HEK293 (cell line): ENCODE data around the gene STRN.
"Not testable (repeated sequence)": the region's sequence is repeated elsewhere in the genome, so short reads cannot be mapped to it uniquely, and the experiment has no call there.

ENCODE experiments used
- CTCF ChIA-PET: fragments of 350-600 bp; formaldehyde crosslinking; extraction: SDS; loops from one replicate; lab custom pipeline; 2021; ENCODE audit warnings: antibody characterized with exemption; lab: Yijun Ruan, JAX
- POLR2A ChIA-PET: fragments of 300-600 bp; formaldehyde crosslinking; extraction: SDS; loops from one replicate; lab custom pipeline; 2020; ENCODE audit warnings: antibody characterized with exemption, inconsistent platforms; lab: Yijun Ruan, JAX
- H3K27ac ChIP-seq: fragments of 200-500 bp; sonication (Bioruptor generic); 2 replicates; pipeline ENCODE4 v1.5.1; 2014; ENCODE audit warnings: low read depth, low read length, control low read depth, inconsistent platforms; ENCODE audit errors: extremely low read depth
- H3K36me3 ChIP-seq, 2 experiments: fragments of 200-500 bp in 1 of 2; sonication (Bioruptor generic) in 1 of 2; 1 replicate in 1 of 2; 2 replicates in 1 of 2; pipeline ENCODE4 v1.5.1; 2014 to 2017; ENCODE audit warnings: inconsistent platforms in 2 of 2, low read length in 2 of 2; ENCODE audit not compliant: control insufficient read depth in 2 of 2, insufficient read depth in 1 of 2
- H3K4me1 ChIP-seq: fragments of 200-500 bp; sonication (Bioruptor generic); 2 replicates; pipeline ENCODE4 v1.5.1; 2014; ENCODE audit warnings: mild to moderate bottlenecking, low read length, inconsistent platforms; ENCODE audit not compliant: control insufficient read depth, insufficient read depth
- H3K4me3 ChIP-seq: 2 replicates; pipeline ENCODE4 v1.5.1; 2011; ENCODE audit warnings: low read depth, mild to moderate bottlenecking, control low read depth, low read length, moderate library complexity
- H3K9me3 ChIP-seq: fragments of 200-500 bp; sonication (Bioruptor generic); 2 replicates; pipeline ENCODE4 v1.5.1; 2014; ENCODE audit warnings: low read depth, low read length, inconsistent platforms; ENCODE audit not compliant: control insufficient read depth, insufficient read depth
- GLIS2 ChIP-seq: fragments of 450-650 bp; formaldehyde crosslinking; IDR thresholded peaks from 2 replicates; pipeline ENCODE4 v1.5.1; 2016; ENCODE audit warnings: missing biosample characterization, missing genetic modification characterization
- KLF7 ChIP-seq: fragments of 450-650 bp; formaldehyde crosslinking; IDR thresholded peaks from 2 replicates; pipeline ENCODE4 v1.5.1; 2016; ENCODE audit warnings: missing biosample characterization, missing genetic modification characterization, borderline replicate concordance
- PRDM1 ChIP-seq: fragments of 450-650 bp; formaldehyde crosslinking; IDR thresholded peaks from 2 replicates; pipeline ENCODE4; 2016; ENCODE audit warnings: missing biosample characterization, missing genetic modification characterization
- SETDB1 ChIP-seq: IDR thresholded peaks from one replicate; pipeline ENCODE4 v1.6.1; 2017; ENCODE audit warnings: mild to moderate bottlenecking, low read length, moderate library complexity, mixed read lengths; ENCODE audit not compliant: insufficient read length
- SP2 ChIP-seq: fragments of 450-650 bp; formaldehyde crosslinking; IDR thresholded peaks from 2 replicates; pipeline ENCODE4 v1.5.1; 2016; ENCODE audit warnings: missing biosample characterization, missing genetic modification characterization
- SP7 ChIP-seq: fragments of 450-650 bp; formaldehyde crosslinking; IDR thresholded peaks from 2 replicates; pipeline ENCODE4 v1.5.1; 2016; ENCODE audit warnings: missing biosample characterization, missing genetic modification characterization
- ZNF10 ChIP-seq: fragments of 450-650 bp; formaldehyde crosslinking; IDR thresholded peaks from 2 replicates; pipeline ENCODE4 v1.5.1; 2017; ENCODE audit warnings: missing biosample characterization, missing genetic modification characterization
- ZNF121 ChIP-seq: fragments of 450-650 bp; formaldehyde crosslinking; IDR thresholded peaks from 2 replicates; pipeline ENCODE4 v1.5.1; 2016; ENCODE audit warnings: missing biosample characterization, missing genetic modification characterization
- ZNF133 ChIP-seq: fragments of 450-650 bp; formaldehyde crosslinking; IDR thresholded peaks from 2 replicates; pipeline ENCODE4 v1.5.1; 2016; ENCODE audit warnings: missing biosample characterization, missing genetic modification characterization
- ZNF202 ChIP-seq: fragments of 450-650 bp; formaldehyde crosslinking; IDR thresholded peaks from 2 replicates; pipeline ENCODE4 v1.5.1; 2016; ENCODE audit warnings: missing biosample characterization, missing genetic modification characterization, borderline replicate concordance
- ZNF248 ChIP-seq: fragments of 450-650 bp; formaldehyde crosslinking; IDR thresholded peaks from 2 replicates; pipeline ENCODE4 v1.5.1; 2017; ENCODE audit warnings: missing biosample characterization, missing genetic modification characterization
- ZNF341 ChIP-seq: fragments of 450-650 bp; formaldehyde crosslinking; IDR thresholded peaks from 2 replicates; pipeline ENCODE4; 2016; ENCODE audit warnings: low read depth, missing biosample characterization, missing genetic modification characterization
- ZNF354C ChIP-seq: fragments of 450-650 bp; formaldehyde crosslinking; IDR thresholded peaks from 2 replicates; pipeline ENCODE4 v1.5.1; 2016; ENCODE audit warnings: missing biosample characterization, missing genetic modification characterization, low read depth, borderline replicate concordance
- ZNF544 ChIP-seq: fragments of 450-650 bp; formaldehyde crosslinking; IDR thresholded peaks from 2 replicates; pipeline ENCODE4 v1.5.0; 2017; ENCODE audit warnings: missing biosample characterization, missing genetic modification characterization
- ZNF555 ChIP-seq: fragments of 450-650 bp; formaldehyde crosslinking; conservative IDR thresholded peaks from 2 replicates; pipeline ENCODE4 v1.5.1; 2017; ENCODE audit warnings: missing biosample characterization, mild to moderate bottlenecking, missing genetic modification characterization, inconsistent platforms
- ZNF660 ChIP-seq: fragments of 450-650 bp; IDR thresholded peaks from 2 replicates; pipeline ENCODE4 v1.5.1; 2018; ENCODE audit warnings: missing biosample characterization, mild to moderate bottlenecking, missing genetic modification characterization
- ZNF677 ChIP-seq: fragments of 450-650 bp; IDR thresholded peaks from 2 replicates; pipeline ENCODE4 v1.5.0; 2018; ENCODE audit warnings: missing biosample characterization, mild to moderate bottlenecking, missing genetic modification characterization, moderate library complexity
- ZNF707 ChIP-seq: fragments of 450-650 bp; formaldehyde crosslinking; IDR thresholded peaks from 2 replicates; pipeline ENCODE4 v1.5.1; 2016; ENCODE audit warnings: missing biosample characterization, missing genetic modification characterization
- ZNF837 ChIP-seq: fragments of 450-650 bp; formaldehyde crosslinking; IDR thresholded peaks from 2 replicates; pipeline ENCODE4 v1.5.1; 2016; ENCODE audit warnings: missing biosample characterization, missing genetic modification characterization
- TF ChIP-seq, protein P1 (sequence below): fragments of 450-650 bp; formaldehyde crosslinking; IDR thresholded peaks from 2 replicates; pipeline ENCODE4 v1.5.1; 2016; ENCODE audit warnings: missing biosample characterization, missing genetic modification characterization
- TF ChIP-seq, protein P2 (sequence below): IDR thresholded peaks from 2 replicates; pipeline ENCODE4 v1.6.1; 2011; ENCODE audit warnings: mild to moderate bottlenecking, low read depth, low read length, borderline replicate concordance
- TF ChIP-seq, protein P3 (sequence below): fragments of 450-650 bp; formaldehyde crosslinking; IDR thresholded peaks from 2 replicates; pipeline ENCODE4 v1.5.1; 2016; ENCODE audit warnings: missing biosample characterization, missing genetic modification characterization
- TF ChIP-seq, protein P4 (sequence below): fragments of 450-650 bp; formaldehyde crosslinking; IDR thresholded peaks from 2 replicates; pipeline ENCODE4 v1.5.1; 2017; ENCODE audit warnings: missing biosample characterization, missing genetic modification characterization
- TF ChIP-seq, protein P5 (sequence below): fragments of 450-650 bp; formaldehyde crosslinking; IDR thresholded peaks from 2 replicates; pipeline ENCODE4 v1.5.1; 2016; ENCODE audit warnings: missing biosample characterization, missing genetic modification characterization, borderline replicate concordance
- TF ChIP-seq, protein P6 (sequence below): fragments of 450-650 bp; formaldehyde crosslinking; IDR thresholded peaks from 2 replicates; pipeline ENCODE4 v1.5.1; 2016; ENCODE audit warnings: missing biosample characterization, missing genetic modification characterization

STRN gene

DNA sequence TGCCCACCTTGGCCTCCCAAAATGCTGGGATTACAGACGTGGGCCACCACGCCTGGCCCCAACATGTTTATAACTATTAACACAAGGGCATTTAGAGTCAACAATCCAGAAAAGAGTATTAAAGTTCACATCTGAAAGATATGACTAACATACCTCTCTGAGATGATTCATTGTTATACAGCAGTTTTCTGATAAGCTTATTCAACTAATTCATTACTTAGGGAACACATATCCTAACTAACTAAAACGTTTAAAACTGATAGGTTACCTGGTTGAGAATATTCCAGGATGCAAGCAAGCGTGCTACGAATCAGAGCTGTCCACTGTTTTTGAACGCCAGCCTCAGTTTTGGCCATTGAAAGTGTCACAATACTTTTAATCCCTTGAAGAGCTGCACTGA lies 34.0 kb upstream of the STRN start (continued):
- TF ChIP-seq ZNF341 = no peak
- TF ChIP-seq ZNF707 = no peak
- TF ChIP-seq SETDB1 = no peak
- no peak for TF ChIP-seq ZNF133 (tag by site-specific recombination)
- no peak for TF ChIP-seq PRDM1 (tag by site-specific recombination)
- no peak for TF ChIP-seq SP7
- TF ChIP-seq, all 188 proteins: peak for 0

DNA sequence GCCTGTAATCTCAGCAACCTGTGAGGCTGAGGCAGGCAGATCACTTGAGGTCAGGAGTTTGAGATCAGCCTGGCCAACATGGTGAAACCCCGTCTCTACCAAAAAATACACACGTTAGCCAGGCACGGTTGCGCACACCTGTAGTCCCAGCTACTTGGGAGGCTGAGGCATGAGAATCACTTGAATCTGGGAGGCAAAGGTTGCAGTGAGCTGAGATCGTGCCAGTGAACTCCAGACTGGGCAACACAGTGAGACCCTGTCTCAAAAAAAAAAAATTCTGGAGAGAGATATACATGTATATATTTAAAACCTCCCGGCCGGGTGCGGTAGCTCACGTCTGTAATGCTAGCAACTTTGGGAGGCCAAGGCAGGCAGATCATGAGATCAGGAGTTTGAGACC lies 33.1 kb upstream of the STRN start:
- CTCF ChIA-PET, H3K9me3 ChIP-seq, H3K4me1 ChIP-seq, POLR2A ChIA-PET, H3K4me3 ChIP-seq, H3K27ac ChIP-seq: not testable (repeated sequence)
- peaks cover 26 to 53% of the 10 kb centered on the region in 2 experiments; a peak in 2 of 3 replicates for H3K36me3 ChIP-seq
- peak; percentile 49; the same call in 1 of the 2 replicates for TF ChIP-seq ZNF121 (tag by site-specific recombination)

DNA sequence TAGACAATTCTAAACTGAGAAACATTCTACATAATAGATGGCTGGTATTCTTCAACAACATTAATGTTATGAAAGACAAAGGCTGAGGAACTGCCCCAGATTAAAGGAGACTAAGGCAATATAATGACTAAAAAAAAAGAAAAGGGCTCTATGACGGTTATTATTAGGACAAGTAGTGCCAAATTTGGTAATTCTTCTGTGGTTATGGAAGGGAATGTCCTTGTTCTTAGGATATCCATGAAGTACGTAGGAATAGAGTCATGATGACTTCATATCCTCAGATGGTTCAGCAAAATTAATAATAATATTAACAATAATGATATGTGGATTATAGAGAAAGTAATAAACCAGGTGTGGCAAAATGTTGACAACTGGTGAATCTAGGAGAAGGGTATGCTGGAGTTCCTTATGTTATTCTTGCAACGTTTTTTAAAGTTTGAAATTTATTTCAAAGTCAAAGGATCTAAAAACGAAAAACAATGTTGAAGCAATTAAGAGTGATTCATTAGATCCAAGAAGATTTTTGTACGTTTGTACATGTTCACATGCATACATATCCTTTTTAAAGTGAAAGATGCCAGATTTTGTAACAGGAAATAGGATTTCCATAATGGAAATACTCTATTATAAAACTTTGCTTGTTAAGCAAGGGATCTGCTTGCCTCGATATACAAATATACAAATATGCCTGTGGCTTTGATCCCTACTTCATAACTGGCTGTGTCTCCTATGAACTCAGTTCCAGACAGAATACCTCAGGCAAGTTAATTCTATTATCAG lies 27.7 kb upstream of the STRN start:
- CTCF ChIA-PET = interaction anchor here (0.6 kb wide), 1 partner anchor 1192 kb away, joined by 4 read pairs; no protein-coding TSS in a partner anchor

More for the DNA sequence above, 27.7 kb upstream of the STRN start:
- TF ChIP-seq, protein P1, sequence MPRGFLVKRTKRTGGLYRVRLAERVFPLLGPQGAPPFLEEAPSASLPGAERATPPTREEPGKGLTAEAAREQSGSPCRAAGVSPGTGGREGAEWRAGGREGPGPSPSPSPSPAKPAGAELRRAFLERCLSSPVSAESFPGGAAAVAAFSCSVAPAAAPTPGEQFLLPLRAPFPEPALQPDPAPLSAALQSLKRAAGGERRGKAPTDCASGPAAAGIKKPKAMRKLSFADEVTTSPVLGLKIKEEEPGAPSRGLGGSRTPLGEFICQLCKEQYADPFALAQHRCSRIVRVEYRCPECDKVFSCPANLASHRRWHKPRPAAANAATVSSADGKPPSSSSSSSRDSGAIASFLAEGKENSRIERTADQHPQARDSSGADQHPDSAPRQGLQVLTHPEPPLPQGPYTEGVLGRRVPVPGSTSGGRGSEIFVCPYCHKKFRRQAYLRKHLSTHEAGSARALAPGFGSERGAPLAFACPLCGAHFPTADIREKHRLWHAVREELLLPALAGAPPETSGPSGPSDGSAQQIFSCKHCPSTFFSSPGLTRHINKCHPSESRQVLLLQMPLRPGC (tag by site-specific recombination) = no peak
- TF ChIP-seq KLF7 (no peak), ZNF10 (tag by site-specific recombination) (no peak), ZNF202 (no peak), SP7 (no peak), ZNF248 (tag by site-specific recombination) (no peak), ZNF544 (tag by site-specific recombination) (no peak), ZNF555 (tag by site-specific recombination) (no peak), ZNF837 (tag by site-specific recombination) (no peak), ZNF341 (no peak), ZNF660 (tag by site-specific recombination) (no peak), ZNF354C (tag by site-specific recombination) (no peak), GLIS2 (no peak), SP2 (no peak), ZNF677 (tag by site-specific recombination) (no peak)
- TF ChIP-seq, protein P2, sequence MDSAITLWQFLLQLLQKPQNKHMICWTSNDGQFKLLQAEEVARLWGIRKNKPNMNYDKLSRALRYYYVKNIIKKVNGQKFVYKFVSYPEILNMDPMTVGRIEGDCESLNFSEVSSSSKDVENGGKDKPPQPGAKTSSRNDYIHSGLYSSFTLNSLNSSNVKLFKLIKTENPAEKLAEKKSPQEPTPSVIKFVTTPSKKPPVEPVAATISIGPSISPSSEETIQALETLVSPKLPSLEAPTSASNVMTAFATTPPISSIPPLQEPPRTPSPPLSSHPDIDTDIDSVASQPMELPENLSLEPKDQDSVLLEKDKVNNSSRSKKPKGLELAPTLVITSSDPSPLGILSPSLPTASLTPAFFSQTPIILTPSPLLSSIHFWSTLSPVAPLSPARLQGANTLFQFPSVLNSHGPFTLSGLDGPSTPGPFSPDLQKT = no peak
- TF ChIP-seq, protein P3, sequence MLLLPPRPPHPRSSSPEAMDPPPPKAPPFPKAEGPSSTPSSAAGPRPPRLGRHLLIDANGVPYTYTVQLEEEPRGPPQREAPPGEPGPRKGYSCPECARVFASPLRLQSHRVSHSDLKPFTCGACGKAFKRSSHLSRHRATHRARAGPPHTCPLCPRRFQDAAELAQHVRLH (tag by site-specific recombination) = no peak
- TF ChIP-seq, protein P4, sequence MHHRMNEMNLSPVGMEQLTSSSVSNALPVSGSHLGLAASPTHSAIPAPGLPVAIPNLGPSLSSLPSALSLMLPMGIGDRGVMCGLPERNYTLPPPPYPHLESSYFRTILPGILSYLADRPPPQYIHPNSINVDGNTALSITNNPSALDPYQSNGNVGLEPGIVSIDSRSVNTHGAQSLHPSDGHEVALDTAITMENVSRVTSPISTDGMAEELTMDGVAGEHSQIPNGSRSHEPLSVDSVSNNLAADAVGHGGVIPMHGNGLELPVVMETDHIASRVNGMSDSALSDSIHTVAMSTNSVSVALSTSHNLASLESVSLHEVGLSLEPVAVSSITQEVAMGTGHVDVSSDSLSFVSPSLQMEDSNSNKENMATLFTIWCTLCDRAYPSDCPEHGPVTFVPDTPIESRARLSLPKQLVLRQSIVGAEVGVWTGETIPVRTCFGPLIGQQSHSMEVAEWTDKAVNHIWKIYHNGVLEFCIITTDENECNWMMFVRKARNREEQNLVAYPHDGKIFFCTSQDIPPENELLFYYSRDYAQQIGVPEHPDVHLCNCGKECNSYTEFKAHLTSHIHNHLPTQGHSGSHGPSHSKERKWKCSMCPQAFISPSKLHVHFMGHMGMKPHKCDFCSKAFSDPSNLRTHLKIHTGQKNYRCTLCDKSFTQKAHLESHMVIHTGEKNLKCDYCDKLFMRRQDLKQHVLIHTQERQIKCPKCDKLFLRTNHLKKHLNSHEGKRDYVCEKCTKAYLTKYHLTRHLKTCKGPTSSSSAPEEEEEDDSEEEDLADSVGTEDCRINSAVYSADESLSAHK = no peak
- TF ChIP-seq, protein P5, sequence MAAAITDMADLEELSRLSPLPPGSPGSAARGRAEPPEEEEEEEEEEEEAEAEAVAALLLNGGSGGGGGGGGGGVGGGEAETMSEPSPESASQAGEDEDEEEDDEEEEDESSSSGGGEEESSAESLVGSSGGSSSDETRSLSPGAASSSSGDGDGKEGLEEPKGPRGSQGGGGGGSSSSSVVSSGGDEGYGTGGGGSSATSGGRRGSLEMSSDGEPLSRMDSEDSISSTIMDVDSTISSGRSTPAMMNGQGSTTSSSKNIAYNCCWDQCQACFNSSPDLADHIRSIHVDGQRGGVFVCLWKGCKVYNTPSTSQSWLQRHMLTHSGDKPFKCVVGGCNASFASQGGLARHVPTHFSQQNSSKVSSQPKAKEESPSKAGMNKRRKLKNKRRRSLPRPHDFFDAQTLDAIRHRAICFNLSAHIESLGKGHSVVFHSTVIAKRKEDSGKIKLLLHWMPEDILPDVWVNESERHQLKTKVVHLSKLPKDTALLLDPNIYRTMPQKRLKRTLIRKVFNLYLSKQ (tag by site-specific recombination) = no peak
- TF ChIP-seq, protein P6, sequence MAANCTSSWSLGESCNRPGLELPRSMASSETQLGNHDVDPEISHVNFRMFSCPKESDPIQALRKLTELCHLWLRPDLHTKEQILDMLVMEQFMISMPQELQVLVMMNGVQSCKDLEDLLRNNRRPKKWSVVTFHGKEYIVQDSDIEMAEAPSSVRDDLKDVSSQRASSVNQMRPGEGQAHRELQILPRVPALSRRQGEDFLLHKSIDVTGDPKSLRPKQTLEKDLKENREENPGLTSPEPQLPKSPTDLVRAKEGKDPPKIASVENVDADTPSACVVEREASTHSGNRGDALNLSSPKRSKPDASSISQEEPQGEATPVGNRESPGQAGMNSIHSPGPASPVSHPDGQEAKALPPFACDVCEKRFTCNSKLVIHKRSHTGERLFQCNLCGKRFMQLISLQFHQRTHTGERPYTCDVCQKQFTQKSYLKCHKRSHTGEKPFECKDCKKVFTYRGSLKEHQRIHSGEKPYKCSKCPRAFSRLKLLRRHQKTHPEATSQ (tag by site-specific recombination) = no peak
- no peak overlapping the region for H3K4me3 ChIP-seq
- H3K36me3 ChIP-seq = peaks cover 9 to 14% of the 10 kb centered on the region in 2 experiments; a peak in 2 of 3 replicates
- H3K4me1 ChIP-seq = no peaks in the 10 kb centered on the region
- POLR2A ChIA-PET = no interaction called here
- H3K27ac ChIP-seq = no peak overlapping the region
- no peaks in the 10 kb centered on the region for H3K9me3 ChIP-seq
